Measurements from ENCODE around the gene TYMS.
"Not testable (repeated sequence)": the region's sequence is repeated elsewhere in the genome, so short reads cannot be mapped to it uniquely, and the experiment has no call there.

TYMS gene

GRCh38 chr18:677145-677544 is 19.7 kb downstream of the TYMS start:
- no peak for DNase-seq (ENCODE audit: low read depth in 2 of 2)

- no peak for DNase-seq (ENCODE audit: low read depth in 2 of 2)
Measured at GRCh38 chr18:677951-678381, 20.5 kb downstream of the TYMS start.

GRCh38 chr18:678482-679182 is 21.2 kb downstream of the TYMS start:
- DNase-seq (ENCODE audit: low read depth in 2 of 2): no peak

GRCh38 chr18:679516-679915 is 22.1 kb downstream of the TYMS start:
- DNase-seq (ENCODE audit: low read depth in 2 of 2): no peak

GRCh38 chr18:680392-680791 is 22.9 kb downstream of the TYMS start:
- DNase-seq (ENCODE audit: low read depth in 2 of 2): no peak

- DNase-seq (ENCODE audit: low read depth in 2 of 2): peak in 1 of 2 experiments; percentile 17
Measured at GRCh38 chr18:681985-682384, 24.5 kb downstream of the TYMS start.

GRCh38 chr18:682416-682815 is 25.0 kb downstream of the TYMS start:
- not testable (repeated sequence) for DNase-seq (ENCODE audit: low read depth in 2 of 2)

GRCh38 chr18:682833-683232 is 25.4 kb downstream of the TYMS start:
- DNase-seq (ENCODE audit: low read depth in 2 of 2): no peak

- DNase-seq (ENCODE audit: low read depth in 2 of 2): no peak
Measured at GRCh38 chr18:683531-683930, 26.1 kb downstream of the TYMS start.

- no peak for DNase-seq (ENCODE audit: low read depth in 2 of 2)
Measured at GRCh38 chr18:685438-685837, 28.0 kb downstream of the TYMS start.

- DNase-seq (ENCODE audit: low read depth in 2 of 2): no peak
Measured at GRCh38 chr18:686339-687111, 29.1 kb downstream of the TYMS start.

- no peak for DNase-seq (ENCODE audit: low read depth in 2 of 2)
Measured at GRCh38 chr18:688323-688722, 30.9 kb downstream of the TYMS start.

- DNase-seq (ENCODE audit: low read depth in 2 of 2): no peak
Measured at GRCh38 chr18:692824-693223, 35.4 kb downstream of the TYMS start.

- DNase-seq (ENCODE audit: low read depth in 2 of 2): no peak
Measured at GRCh38 chr18:693466-694187, 36.2 kb downstream of the TYMS start.

GRCh38 chr18:697012-697411 is 39.6 kb downstream of the TYMS start:
- no peak for DNase-seq (ENCODE audit: low read depth in 2 of 2)

- DNase-seq (ENCODE audit: low read depth in 2 of 2): no peak
Measured at GRCh38 chr18:697800-698199, 40.3 kb downstream of the TYMS start.

GRCh38 chr18:703213-703967 is 45.9 kb downstream of the TYMS start:
- DNase-seq (ENCODE audit: low read depth in 2 of 2): no peak

GRCh38 chr18:706405-706804 is 49.0 kb downstream of the TYMS start:
- DNase-seq (ENCODE audit: low read depth in 2 of 2): no peak

GRCh38 chr18:708096-708495 is 50.6 kb downstream of the TYMS start:
- no peak for DNase-seq (ENCODE audit: low read depth in 2 of 2)

- DNase-seq (ENCODE audit: low read depth in 2 of 2): no peak
Measured at GRCh38 chr18:709771-710170, 52.3 kb downstream of the TYMS start.

- no peak for DNase-seq (ENCODE audit: low read depth in 2 of 2)
Measured at GRCh38 chr18:710418-711300, 53.2 kb downstream of the TYMS start.

All from stimulated activated CD4-positive, alpha-beta T cell treated with anti-CD3 and anti-CD28 coated beads, Interleukin-12 subunit alpha, Interleukin-12 subunit beta, amount 100 ng/mL, for 24 hours (primary cell).